ENCODE measurements around the gene CRYBB1.

Gene CRYBB1

GRCh38 chr22:26636296-26636695, 18.5 kb upstream of the CRYBB1 start:
- DNase-seq (ENCODE audit: low read depth, low spot score), result no peak

DNA sequence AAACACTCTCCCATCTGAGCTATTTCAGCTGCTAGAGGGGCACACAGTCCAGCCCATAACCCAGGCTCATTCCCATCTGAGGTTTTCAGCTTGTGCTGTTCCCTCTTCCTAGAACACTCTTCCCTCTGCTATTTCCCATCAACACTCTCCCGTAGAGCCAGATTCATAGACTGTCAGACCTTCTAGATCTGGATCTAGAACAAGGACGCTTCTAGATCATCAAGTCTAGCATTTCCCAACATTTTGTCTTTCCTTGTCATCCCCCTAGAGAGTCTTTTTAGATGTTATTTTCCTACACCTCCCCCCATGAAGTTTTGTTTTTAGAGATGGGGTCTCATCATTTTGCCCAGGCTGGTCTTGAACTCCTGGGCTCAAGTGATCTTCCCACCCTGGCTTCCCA, 17.3 kb upstream of the CRYBB1 start:
- DNase-seq (ENCODE audit: low read depth, low spot score), result no peak

DNA sequence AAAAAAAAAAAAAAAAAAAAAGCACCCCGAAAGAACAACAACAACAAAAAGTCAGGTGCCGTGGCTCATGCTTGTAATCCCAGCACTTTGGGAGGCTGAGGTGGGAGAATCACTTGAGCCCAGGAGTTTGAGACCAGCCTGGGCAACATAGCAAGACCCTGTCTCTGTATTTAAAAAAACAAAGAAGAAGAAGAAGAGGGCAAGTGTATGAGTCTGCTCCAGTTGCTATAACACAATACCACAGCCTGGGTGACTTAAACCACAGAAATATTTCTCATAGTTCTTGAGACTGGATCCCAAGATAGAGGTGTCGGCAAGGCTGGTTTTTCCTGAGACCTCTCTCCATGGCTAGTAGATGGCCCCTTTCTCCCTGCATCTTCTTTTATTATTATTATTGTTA, 16.4 kb upstream of the CRYBB1 start:
- DNase-seq (ENCODE audit: low read depth, low spot score), result no peak

DNA sequence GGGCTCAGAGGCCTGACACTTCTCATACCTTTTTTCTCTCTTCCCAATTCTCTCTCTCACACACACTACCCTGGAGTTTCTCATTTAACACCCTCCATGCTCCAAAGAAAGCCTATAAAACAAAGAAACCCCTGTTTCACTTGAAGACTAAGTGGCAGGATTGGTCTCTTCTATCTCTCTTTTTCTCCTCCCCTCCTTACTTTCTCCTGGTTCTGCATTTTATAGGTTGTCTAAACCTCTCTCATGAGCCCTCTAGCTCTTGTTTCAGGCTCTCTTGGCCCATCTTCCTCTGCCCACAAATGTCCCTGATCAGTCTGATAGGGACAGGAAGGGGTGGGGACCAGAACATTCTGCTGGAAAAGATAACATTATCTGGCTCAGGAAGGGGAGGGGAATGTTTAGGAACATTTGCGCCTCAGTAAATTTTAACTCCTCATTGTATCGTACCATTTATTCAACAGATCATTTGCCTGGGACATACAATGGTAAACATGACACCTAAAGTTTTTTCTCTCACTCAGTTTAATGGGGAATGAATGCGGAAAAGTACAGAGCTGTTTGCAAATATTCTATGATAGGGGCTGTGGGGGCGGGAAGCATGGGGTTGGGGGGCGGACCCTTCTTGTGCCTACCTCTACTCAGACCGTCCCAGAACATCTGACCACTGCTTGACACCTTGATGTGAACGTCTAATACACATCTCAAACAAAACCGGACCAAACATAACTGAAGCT, 14.8 kb upstream of the CRYBB1 start:
- no peak for DNase-seq (ENCODE audit: low read depth, low spot score)

GRCh38 chr22:26631282-26631681, 13.5 kb upstream of the CRYBB1 start:
- no peak for DNase-seq (ENCODE audit: low read depth, low spot score)

DNA sequence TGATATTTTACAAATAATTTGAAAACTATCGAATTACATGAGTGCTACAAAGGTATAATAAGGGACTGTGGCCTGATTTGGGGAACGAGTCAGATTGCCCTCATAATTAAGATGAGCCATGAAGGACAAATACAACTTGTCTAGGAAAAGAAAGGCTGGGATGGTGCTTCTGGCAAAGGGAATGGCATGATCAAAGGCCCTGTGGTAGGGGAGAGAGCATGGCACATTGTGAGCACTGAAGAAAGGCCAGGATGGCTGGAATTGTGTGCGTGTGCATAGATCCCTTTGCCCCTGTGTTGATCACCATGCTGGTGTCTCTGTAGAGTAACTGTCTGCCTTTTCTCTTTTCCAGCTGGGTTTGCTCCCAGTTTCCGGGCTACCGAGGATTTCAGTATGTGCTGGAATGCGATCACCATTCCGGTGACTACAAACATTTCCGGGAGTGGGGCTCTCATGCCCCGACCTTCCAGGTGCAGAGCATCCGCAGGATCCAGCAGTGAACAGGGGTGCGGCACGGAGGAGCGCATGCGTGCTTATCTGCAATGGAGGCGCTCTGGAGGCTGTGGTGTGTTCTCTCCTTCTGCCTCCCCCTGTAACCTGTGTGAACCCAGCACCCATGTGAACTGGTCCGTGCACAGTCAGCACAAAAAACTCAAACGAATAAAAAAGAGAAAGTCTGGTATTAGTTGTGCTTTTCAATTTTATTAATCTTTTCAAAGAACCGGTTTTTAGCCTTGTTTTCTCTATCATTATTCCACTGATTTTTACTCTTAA, 12.3 kb upstream of the CRYBB1 start:
- DNase-seq (ENCODE audit: low read depth, low spot score), result no peak

DNA sequence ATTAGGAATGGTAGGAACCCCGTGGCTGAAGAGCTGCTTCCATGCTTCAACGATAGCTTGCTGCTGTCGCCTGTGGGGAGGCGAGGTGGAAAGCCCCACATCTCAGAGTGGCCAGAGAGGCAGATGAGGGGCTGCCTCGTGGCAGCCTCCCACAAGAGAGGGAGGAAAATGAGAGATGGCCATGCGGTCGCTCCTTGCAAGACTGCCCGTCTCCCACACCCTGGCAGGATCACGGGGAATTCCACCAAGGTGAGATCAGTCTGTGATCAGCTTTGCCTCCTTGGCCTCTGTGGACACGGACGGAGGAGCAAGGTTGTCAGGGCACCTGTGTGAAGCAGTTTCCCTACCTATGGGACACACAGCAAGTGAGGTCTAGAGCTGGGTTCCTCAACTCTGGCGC, 7.0 kb upstream of the CRYBB1 start:
- DNase-seq (ENCODE audit: low read depth, low spot score), result no peak

DNA sequence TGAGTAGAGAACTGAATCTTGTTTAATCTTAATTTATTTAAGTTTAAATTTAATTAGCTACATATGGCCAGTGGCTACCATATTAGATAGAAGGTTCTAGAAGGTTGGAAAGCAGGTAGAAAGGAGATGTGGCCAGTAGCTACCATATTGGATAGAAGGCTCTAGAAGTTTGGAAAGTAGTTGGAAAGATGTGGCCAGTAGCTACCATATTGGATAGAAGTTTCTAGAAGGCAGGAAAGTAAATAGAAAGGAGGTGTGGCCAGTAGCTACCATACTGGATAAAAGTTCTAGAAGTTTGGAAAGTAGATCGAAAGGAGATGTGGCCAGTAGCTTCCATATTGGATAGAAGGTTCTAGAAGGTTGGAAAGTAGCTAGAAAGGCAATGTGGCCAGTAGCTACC, 6.2 kb upstream of the CRYBB1 start:
- no peak for DNase-seq (ENCODE audit: low read depth, low spot score)

- DNase-seq (ENCODE audit: low read depth, low spot score), result no peak
Observed at GRCh38 chr22:26621663-26622062, 3.8 kb upstream of the CRYBB1 start, which contains the start of gene CRYBA4. CRYBA4 (plus strand) TSS chr22:26621963; CDS start chr22:26622597, 634 bp downstream.

DNA sequence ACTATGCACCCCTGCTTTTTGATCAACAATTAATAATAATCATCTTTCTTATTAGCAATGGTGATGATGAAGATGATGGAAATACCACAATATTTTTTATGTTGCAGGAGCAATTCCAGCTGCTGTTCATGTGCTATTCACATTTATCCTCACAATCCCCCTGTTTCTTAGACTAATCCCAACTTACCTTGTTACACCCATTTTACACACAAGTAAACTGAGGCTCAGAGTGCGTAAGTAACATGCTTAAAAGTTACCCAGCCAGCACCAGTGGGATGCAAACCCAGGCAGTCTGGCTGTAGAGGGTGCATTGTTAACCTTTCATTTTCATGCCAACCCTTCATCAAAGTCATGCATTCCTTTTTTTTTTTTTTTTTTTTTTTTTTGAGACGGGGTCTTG, 2.4 kb upstream of the CRYBB1 start:
- DNase-seq (ENCODE audit: low read depth, low spot score), result no peak

GRCh38 chr22:26619510-26619909, 1.7 kb upstream of the CRYBB1 start:
- DNase-seq (ENCODE audit: low read depth, low spot score), result no peak

GRCh38 chr22:26618455-26618854, 628 bp upstream of the CRYBB1 start:
- no peak for DNase-seq (ENCODE audit: low read depth, low spot score)

- DNase-seq (ENCODE audit: low read depth, low spot score), result no peak
Observed at GRCh38 chr22:26616650-26617049, 1.2 kb downstream of the CRYBB1 start.

- no peak for DNase-seq (ENCODE audit: low read depth, low spot score)
Observed at GRCh38 chr22:26615830-26616435, 1.9 kb downstream of the CRYBB1 start.

GRCh38 chr22:26615149-26615548, 2.7 kb downstream of the CRYBB1 start:
- DNase-seq (ENCODE audit: low read depth, low spot score), result no peak

GRCh38 chr22:26614322-26614721, 3.5 kb downstream of the CRYBB1 start:
- no peak for DNase-seq (ENCODE audit: low read depth, low spot score)

- peak; percentile 34 for DNase-seq (ENCODE audit: low read depth, low spot score)
Observed at GRCh38 chr22:26613753-26614152, 4.1 kb downstream of the CRYBB1 start.

- no peak for DNase-seq (ENCODE audit: low read depth, low spot score)
Observed at GRCh38 chr22:26612652-26613051, 5.2 kb downstream of the CRYBB1 start.

DNA sequence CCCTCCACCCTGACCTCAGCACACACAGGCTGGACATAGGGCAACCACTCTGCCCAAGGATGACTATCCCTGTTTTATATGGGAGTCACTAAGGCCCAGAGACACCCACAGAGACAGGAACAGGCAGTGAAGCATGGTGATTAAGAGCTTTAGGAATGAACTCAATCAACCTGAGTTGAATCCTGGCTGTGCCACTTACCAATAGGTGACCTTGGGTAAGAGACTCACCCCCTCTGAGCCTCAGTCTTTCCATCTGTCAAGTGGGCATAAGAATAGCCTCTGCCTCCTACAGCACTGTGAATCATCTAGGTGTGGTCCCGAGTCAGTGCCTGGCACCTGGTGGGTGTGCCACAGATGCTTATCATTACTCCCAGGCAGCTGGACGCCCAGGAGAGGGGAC, 6.8 kb downstream of the CRYBB1 start:
- DNase-seq (ENCODE audit: low read depth, low spot score), result no peak

DNA sequence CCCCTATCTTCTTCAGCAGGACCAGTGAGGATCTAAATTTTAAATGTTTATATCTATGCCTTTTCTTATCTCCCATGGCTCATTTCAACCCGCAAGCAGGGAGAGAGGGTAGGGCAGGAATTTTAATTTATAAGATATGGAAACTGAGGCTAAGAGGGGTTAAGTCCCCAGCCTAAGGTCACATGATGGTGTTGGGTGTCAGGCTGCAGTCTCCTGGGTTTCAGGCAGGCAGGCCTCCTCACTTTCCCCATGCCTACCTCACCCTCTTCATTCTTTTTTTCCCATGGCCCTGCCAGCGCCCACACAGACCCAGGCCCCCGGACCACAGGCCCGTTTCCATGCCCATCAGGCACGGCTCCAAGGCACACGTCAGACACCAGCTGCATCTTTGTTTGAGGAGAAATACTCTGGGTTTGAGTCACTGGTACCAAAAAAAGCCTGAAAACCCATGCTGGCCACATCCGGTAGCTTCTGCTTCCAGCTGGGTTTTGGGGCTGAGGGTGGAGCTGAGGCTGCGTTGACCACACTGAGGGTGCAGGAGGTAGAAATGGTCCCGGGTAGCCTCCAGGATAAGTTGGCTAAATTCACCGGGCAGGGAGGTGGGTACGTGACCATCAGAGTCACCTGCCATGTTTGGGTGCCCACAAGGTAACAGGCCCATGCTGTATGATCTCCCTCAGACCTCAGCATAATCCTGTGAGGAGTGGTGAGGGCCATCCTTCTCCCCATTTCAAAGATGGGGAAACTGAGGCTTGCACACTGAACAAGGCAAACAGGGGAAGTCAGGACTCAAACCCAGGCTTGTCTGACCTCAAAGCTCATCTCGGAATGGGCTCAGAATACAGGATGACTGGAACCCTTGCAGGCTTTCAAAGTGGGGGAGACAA, 7.5 kb downstream of the CRYBB1 start:
- DNase-seq (ENCODE audit: low read depth, low spot score), result no peak

- DNase-seq (ENCODE audit: low read depth, low spot score), result no peak
Observed at GRCh38 chr22:26609287-26609686, 8.5 kb downstream of the CRYBB1 start.

DNA sequence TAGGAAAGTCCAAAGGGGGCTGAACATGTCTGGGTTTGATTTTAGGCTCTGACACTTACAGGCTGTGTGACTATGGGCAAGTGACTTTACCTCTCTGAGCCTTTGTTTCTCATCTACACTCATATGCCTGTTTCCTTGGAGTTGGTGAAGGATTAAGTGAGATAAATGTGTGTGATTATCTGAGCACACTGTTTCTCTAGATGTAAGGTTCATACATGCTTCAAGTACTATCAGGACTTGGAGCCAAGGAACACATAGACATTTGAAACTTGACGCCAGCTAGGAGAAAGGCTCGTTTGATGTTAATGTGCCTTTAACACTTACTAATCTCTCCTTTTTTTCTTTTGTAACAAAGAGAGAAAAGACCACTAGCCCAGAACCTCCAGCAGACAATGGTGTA, 9.7 kb downstream of the CRYBB1 start:
- DNase-seq (ENCODE audit: low read depth, low spot score), result no peak
